MCF 10A (cell line): ENCODE results near the gene NR2F2. TPM values are rescaled to one million over a fixed set of nuclear protein-coding genes. Genes with fewer than 3 reads are reported as not detected.

Experiments
- BruUV-seq: library from RNA; stranded (reverse); fragments of 400-500 nt; replicated peaks from 2 replicates; lab custom pipeline; 2021; lab: Mats Ljungman, UMichigan
- CTCF ChIA-PET: fragments of 300-600 bp; sonication (Branson Sonifier 250); formaldehyde crosslinking; extraction: SDS; loops from one replicate; lab custom pipeline; 2021; ENCODE audit warnings: antibody characterized with exemption, inconsistent platforms; lab: Yijun Ruan, JAX
- POLR2A ChIA-PET: fragments of 300-600, 350-650 bp; sonication (Branson Sonifier 250); formaldehyde crosslinking; extraction: SDS; loops from one replicate; lab custom pipeline; 2020; ENCODE audit warnings: antibody characterized with exemption, inconsistent platforms; lab: Yijun Ruan, JAX
- DNase-seq: peaks from one replicate; pipeline ENCODE4 v3.0.0-alpha.2; 2018; ENCODE audit not compliant: unreplicated experiment
- H3K27ac Mint-ChIP-seq: one replicate; pipeline ENCODE4 v1.8.0; 2022; ENCODE audit warnings: mild to moderate bottlenecking, low read depth, mixed read lengths; ENCODE audit not compliant: unreplicated experiment
- H3K27me3 Mint-ChIP-seq: one replicate; pipeline ENCODE4 v1.8.0; 2022; ENCODE audit warnings: mixed read lengths; ENCODE audit not compliant: insufficient read depth, unreplicated experiment
- H3K36me3 Mint-ChIP-seq: one replicate; pipeline ENCODE4 v1.8.0; 2022; ENCODE audit warnings: mild to moderate bottlenecking, moderate library complexity, mixed read lengths; ENCODE audit not compliant: insufficient read depth, unreplicated experiment
- H3K4me1 Mint-ChIP-seq: one replicate; pipeline ENCODE4 v1.8.0; 2022; ENCODE audit warnings: mixed read lengths; ENCODE audit not compliant: insufficient read depth, unreplicated experiment
- H3K4me3 Mint-ChIP-seq: one replicate; pipeline ENCODE4 v1.8.0; 2022; ENCODE audit warnings: mild to moderate bottlenecking, moderate library complexity, mixed read lengths; ENCODE audit not compliant: unreplicated experiment
- H3K9me3 Mint-ChIP-seq: one replicate; pipeline ENCODE4 v1.8.0; 2022; ENCODE audit warnings: mixed read lengths; ENCODE audit not compliant: unreplicated experiment
- CTCF ChIP-seq: fragments of 200-600 bp; IDR thresholded peaks from one replicate; pipeline ENCODE4 v1.8.0; 2022; ENCODE audit warnings: antibody characterized with exemption, mild to moderate bottlenecking; ENCODE audit not compliant: unreplicated experiment
- intact Hi-C: fragments of 100-400 bp; cut with micrococcal nuclease; formaldehyde crosslinking; loops from 2 replicates; pipeline ENCODE4 v1.14.1; 2022
- total RNA-seq: library from RNA; stranded (reverse); gene quantifications from 2 replicates; pipeline ENCODE4 v1.2.3, GENCODE V29; 2022

NR2F2 gene
- total RNA-seq, 1 experiment from 2014 or later = 10.9 TPM

GRCh38 chr15:96351761-96352603 lies 21.5 kb downstream of the NR2F2 start:
- Mint-ChIP-seq H3K36me3 (no peaks in the 10 kb centered on the region), H3K27me3 (no peaks in the 10 kb centered on the region), H3K4me1 (peaks cover 5% of the 10 kb centered on the region), H3K4me3 (no peak overlapping the region), H3K27ac (no peak overlapping the region), H3K9me3 (no peaks in the 10 kb centered on the region)
- intact Hi-C loops = no loop called here
- ChIA-PET POLR2A (interaction anchor here (1.0 kb wide), 1 partner anchor 12 kb away, joined by 3 read pairs; no protein-coding TSS in a partner anchor), CTCF (interaction anchor here (0.7 kb wide), 1 partner anchor 131 kb away, joined by 3 read pairs; no protein-coding TSS in a partner anchor)
- BruUV-seq = no TSS peak
- DNase-seq = no peak
- TF ChIP-seq CTCF = no peak

- ChIA-PET CTCF (interaction anchor here (0.8 to 3.8 kb wide), 2 partner anchors 25 to 235 kb away, joined by 3 to 28 read pairs; no protein-coding TSS in a partner anchor), POLR2A (interaction anchor here (1.0 to 2.1 kb wide), 2 partner anchors 12 kb away, joined by 3 to 12 read pairs; no protein-coding TSS in a partner anchor)
- Mint-ChIP-seq H3K4me3 (no peak overlapping the region), H3K4me1 (peaks cover 5% of the 10 kb centered on the region), H3K36me3 (no peaks in the 10 kb centered on the region), H3K9me3 (no peaks in the 10 kb centered on the region), H3K27me3 (no peaks in the 10 kb centered on the region), H3K27ac (no peak overlapping the region)
- intact Hi-C loops = no loop called here
- TF ChIP-seq CTCF = no peak
- no peak for DNase-seq
- no TSS peak for BruUV-seq
These were observed 22.3 kb downstream of the NR2F2 start for GRCh38 chr15:96352604-96353405.

- intact Hi-C loops = no loop called here
- POLR2A ChIA-PET = interaction anchor here (2.1 kb wide), 1 partner anchor 13 kb away, joined by 12 read pairs; no protein-coding TSS in a partner anchor
- H3K27me3 Mint-ChIP-seq = no peaks in the 10 kb centered on the region
These were observed 23.0 kb downstream of the NR2F2 start for GRCh38 chr15:96353416-96353929.

More at GRCh38 chr15:96353416-96353929, 23.0 kb downstream of the NR2F2 start:
- no peaks in the 10 kb centered on the region for H3K36me3 Mint-ChIP-seq
- H3K4me3 Mint-ChIP-seq = no peak overlapping the region
- H3K4me1 Mint-ChIP-seq = peaks cover 5% of the 10 kb centered on the region
- BruUV-seq = no TSS peak
- TF ChIP-seq CTCF = no peak
- no peak for DNase-seq
- CTCF ChIA-PET = interaction anchor here (0.8 to 3.8 kb wide), 3 partner anchors 26 to 1094 kb away, joined by 3 to 28 read pairs (median 13); no protein-coding TSS in a partner anchor
- no peaks in the 10 kb centered on the region for H3K9me3 Mint-ChIP-seq
- no peak overlapping the region for H3K27ac Mint-ChIP-seq
